GM23338 (cell line): Measurements from ENCODE around the gene KLHL28. TPM values are rescaled to one million over a fixed set of nuclear protein-coding genes. Genes with fewer than 3 reads are reported as not detected.

Experiments used
- ATAC-seq: fragments of 200-7000 bp; cut with Tn5 transposase; 3 replicates; pipeline ENCODE4 v1.9.1; 2020
- DNase-seq: peaks from one replicate; pipeline ENCODE4 v3.0.0-alpha.2; 2015; ENCODE audit warnings: low spot score
- H2AFZ ChIP-seq: fragments of 200-600 bp; sonication (generic); 2 replicates; pipeline ENCODE4 v1.8.0; 2016; ENCODE audit warnings: antibody characterized with exemption, mild to moderate bottlenecking, moderate library complexity
- H3F3A ChIP-seq: fragments of 200-600 bp; sonication (generic); replicated peaks from 2 replicates; pipeline ENCODE4 v1.8.0; 2017; ENCODE audit warnings: antibody characterized with exemption, mixed run types, low read depth
- H3K27ac ChIP-seq: fragments of 200-600 bp; sonication (generic); 2 replicates; pipeline ENCODE4 v1.6.1; 2016; ENCODE audit warnings: low read depth
- H3K27me3 ChIP-seq: fragments of 200-600 bp; sonication (generic); 2 replicates; pipeline ENCODE4 v1.8.0; 2016; ENCODE audit warnings: mild to moderate bottlenecking, mixed run types, moderate library complexity; ENCODE audit not compliant: insufficient read depth
- H3K36me3 ChIP-seq: fragments of 200-600 bp; sonication (generic); 2 replicates; pipeline ENCODE4 v1.8.0; 2016; ENCODE audit warnings: mild to moderate bottlenecking; ENCODE audit not compliant: insufficient read depth
- H3K4me1 ChIP-seq: fragments of 200-600 bp; sonication (generic); 2 replicates; pipeline ENCODE4 v1.8.0; 2016; ENCODE audit warnings: mild to moderate bottlenecking, moderate library complexity; ENCODE audit not compliant: insufficient read depth
- H3K4me2 ChIP-seq: fragments of 200-600 bp; sonication (generic); 2 replicates; pipeline ENCODE4 v1.7.1; 2017; ENCODE audit warnings: mixed run types
- H3K4me3 ChIP-seq: fragments of 200-600 bp; sonication (generic); 2 replicates; pipeline ENCODE4 v1.6.1; 2016; ENCODE audit warnings: mixed run types
- H3K79me2 ChIP-seq: fragments of 200-600 bp; sonication (generic); replicated peaks from 2 replicates; pipeline ENCODE4 v1.8.0; 2017; ENCODE audit warnings: mild to moderate bottlenecking; ENCODE audit not compliant: insufficient read depth
- H3K9me2 ChIP-seq: fragments of 200-600 bp; sonication (generic); 2 replicates; pipeline ENCODE4 v1.8.0; 2017; ENCODE audit not compliant: insufficient read depth
- H4K20me1 ChIP-seq: fragments of 200-600 bp; sonication (generic); replicated peaks from 2 replicates; pipeline ENCODE4 v1.8.0; 2017; ENCODE audit warnings: mild to moderate bottlenecking; ENCODE audit not compliant: insufficient read depth
- H3K27ac Mint-ChIP-seq: 2 replicates; pipeline ENCODE4 v1.8.0; 2020; ENCODE audit warnings: inconsistent platforms, mild to moderate bottlenecking, moderate library complexity, mixed read lengths
- H3K27me3 Mint-ChIP-seq: 3 replicates; pipeline ENCODE4 v1.8.0; 2022; ENCODE audit warnings: low read depth, mild to moderate bottlenecking, moderate library complexity, mixed read lengths, inconsistent platforms; ENCODE audit not compliant: insufficient read depth, poor library complexity
- H3K36me3 Mint-ChIP-seq: 3 replicates; pipeline ENCODE4 v1.8.0; 2021; ENCODE audit warnings: low read depth, mild to moderate bottlenecking, inconsistent platforms, moderate library complexity, mixed read lengths
- H3K4me1 Mint-ChIP-seq: 3 replicates; pipeline ENCODE4 v1.8.0; 2020; ENCODE audit warnings: mild to moderate bottlenecking, inconsistent platforms, mixed read lengths
- H3K4me3 Mint-ChIP-seq: 3 replicates; pipeline ENCODE4 v1.8.0; 2021; ENCODE audit warnings: moderate library complexity, mild to moderate bottlenecking, inconsistent platforms, mixed read lengths
- H3K9me3 Mint-ChIP-seq: 3 replicates; pipeline ENCODE4 v1.8.0; 2020; ENCODE audit warnings: moderate library complexity, mild to moderate bottlenecking, inconsistent platforms, mixed read lengths
- CREB1 ChIP-seq: fragments of 250-450 bp; sonication (Bioruptor Pico); IDR thresholded peaks from 2 replicates; pipeline ENCODE4 v1.5.0; 2020; ENCODE audit warnings: low read depth, mild to moderate bottlenecking, moderate library complexity
- CTCF ChIP-seq, 2 experiments: fragments of 200-600 bp in 1 of 2; sonication (generic) in 1 of 2; conservative IDR thresholded peaks; 2 replicates each; pipeline versions ENCODE4 v1.5.1 to v1.6.1; 2016 to 2017; ENCODE audit warnings: antibody characterized with exemption in 2 of 2, low read depth in 2 of 2, mild to moderate bottlenecking in 2 of 2, moderate library complexity in 1 of 2
- ETS1 ChIP-seq: IDR thresholded peaks from 2 replicates; pipeline ENCODE4 v1.6.1; 2016; ENCODE audit warnings: antibody characterized with exemption
- EZH2 ChIP-seq: fragments of 200-600 bp; sonication (generic); IDR thresholded peaks from one replicate; pipeline ENCODE4 v1.8.0; 2017; ENCODE audit warnings: antibody characterized with exemption, mild to moderate bottlenecking, low read depth; ENCODE audit not compliant: unreplicated experiment
- EZH2phosphoT487 ChIP-seq: fragments of 200-600 bp; sonication (generic); IDR thresholded peaks from one replicate; pipeline ENCODE4 v1.8.1; 2018; ENCODE audit warnings: antibody characterized with exemption; ENCODE audit not compliant: unreplicated experiment
- JUNB ChIP-seq: IDR thresholded peaks from one replicate; pipeline ENCODE4 v1.6.1; 2016; ENCODE audit warnings: antibody characterized with exemption; ENCODE audit not compliant: unreplicated experiment
- NANOG ChIP-seq: IDR thresholded peaks from 2 replicates; pipeline ENCODE4 v1.6.1; 2016; ENCODE audit warnings: antibody characterized with exemption, borderline replicate concordance
- POLR2AphosphoS5 ChIP-seq: IDR thresholded peaks from 2 replicates; pipeline ENCODE4 v1.6.1; 2016; ENCODE audit warnings: antibody characterized with exemption, low read depth
- REST ChIP-seq: IDR thresholded peaks from one replicate; pipeline ENCODE4 v1.6.1; 2018; ENCODE audit warnings: antibody characterized with exemption; ENCODE audit not compliant: unreplicated experiment
- STAT1 ChIP-seq: IDR thresholded peaks from one replicate; pipeline ENCODE4 v1.6.1; 2016; ENCODE audit warnings: antibody characterized with exemption; ENCODE audit not compliant: unreplicated experiment
- ZNF114 ChIP-seq: fragments of 250-450 bp; sonication (Bioruptor Pico); IDR thresholded peaks from 2 replicates; pipeline ENCODE4 v1.5.0; 2020; ENCODE audit warnings: mild to moderate bottlenecking, moderate library complexity
- ZNF331 ChIP-seq: fragments of 250-450 bp; sonication (Bioruptor Pico); IDR thresholded peaks from 2 replicates; pipeline ENCODE4 v1.5.0; 2020; ENCODE audit warnings: low read depth, mild to moderate bottlenecking, moderate library complexity
- polyA plus RNA-seq: library from polyadenylated mRNA; unstranded; fragments of >200 nt; fragmentation: Nextera tagmentation; extraction: Ambion mirVana; gene quantifications from 2 replicates; pipeline ENCODE4 v1.2.1, GENCODE V29; 2016
- total RNA-seq: library from RNA; depleted of rRNA; stranded (reverse); fragments of >200 nt; shearing (Covaris generic); gene quantifications from 2 replicates; pipeline ENCODE4 v1.2.3, GENCODE V29; 2014
- TF ChIP-seq, protein P1 (sequence below): fragments of 250-450 bp; sonication (Bioruptor Pico); IDR thresholded peaks from 2 replicates; pipeline ENCODE4 v1.5.0; 2020; ENCODE audit warnings: mild to moderate bottlenecking, moderate library complexity

Gene KLHL28
- total and polyA plus RNA-seq, 2 experiments from 2014 or later: 7.7 to 10.6 TPM

DNA sequence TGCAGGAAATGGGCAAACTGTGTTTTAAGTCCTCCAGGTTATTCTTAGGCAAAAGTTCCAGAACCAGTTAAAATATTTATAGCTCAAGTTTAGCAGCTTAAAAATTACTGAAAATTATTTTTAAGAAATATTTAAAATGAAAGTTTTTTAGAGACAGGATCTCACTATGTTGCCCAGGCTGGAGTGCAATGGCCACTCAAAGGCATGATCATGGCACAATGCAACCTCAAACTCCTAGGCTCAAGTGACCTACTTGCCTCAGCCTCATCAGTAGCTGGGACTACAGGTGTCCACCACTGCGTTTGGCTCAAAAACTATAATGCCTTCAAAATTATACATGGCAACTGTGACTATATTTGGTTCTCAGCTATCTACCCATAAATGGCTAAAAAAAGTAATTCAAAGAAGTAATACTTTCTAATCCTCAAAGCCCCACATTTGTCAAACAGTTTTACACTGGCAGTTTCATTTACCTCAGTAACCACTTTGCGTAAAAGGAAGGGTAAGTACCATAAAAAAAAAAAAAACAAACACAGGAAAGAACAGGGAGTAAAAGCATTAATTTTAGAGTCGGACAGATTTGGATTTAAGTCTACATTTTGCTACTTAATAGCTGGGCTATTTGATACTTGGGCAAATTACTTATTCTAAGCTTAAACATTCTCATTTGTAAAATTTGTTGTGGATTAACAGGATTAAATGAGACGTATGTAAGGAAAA, 9.2 kb downstream of the KLHL28 start:
- Mint-ChIP-seq H3K27me3 (no peaks in the 10 kb centered on the region), H3K4me3 (no peak overlapping the region), H3K27ac (no peak overlapping the region), H3K9me3 (no peaks in the 10 kb centered on the region), H3K4me1 (no peaks in the 10 kb centered on the region), H3K36me3 (peaks cover 5% of the 10 kb centered on the region; the same call in 1 of the 3 replicates)
- H3K27ac ChIP-seq: no peak overlapping the region
- no peaks in the 10 kb centered on the region for H3K36me3 ChIP-seq
- H3K9me2 ChIP-seq: no peaks in the 10 kb centered on the region
- H4K20me1 ChIP-seq: no peaks in the 10 kb centered on the region
- H3K27me3 ChIP-seq: no peaks in the 10 kb centered on the region
- H3K79me2 ChIP-seq: peaks cover 55% of the 10 kb centered on the region
- H3K4me3 ChIP-seq: no peak overlapping the region
- H3F3A ChIP-seq: no peaks in the 10 kb centered on the region
- DNase-seq: no peak
- ATAC-seq: no peak
- H2AFZ ChIP-seq: no peak overlapping the region
- H3K4me2 ChIP-seq: no peak overlapping the region
- TF ChIP-seq, protein P1, sequence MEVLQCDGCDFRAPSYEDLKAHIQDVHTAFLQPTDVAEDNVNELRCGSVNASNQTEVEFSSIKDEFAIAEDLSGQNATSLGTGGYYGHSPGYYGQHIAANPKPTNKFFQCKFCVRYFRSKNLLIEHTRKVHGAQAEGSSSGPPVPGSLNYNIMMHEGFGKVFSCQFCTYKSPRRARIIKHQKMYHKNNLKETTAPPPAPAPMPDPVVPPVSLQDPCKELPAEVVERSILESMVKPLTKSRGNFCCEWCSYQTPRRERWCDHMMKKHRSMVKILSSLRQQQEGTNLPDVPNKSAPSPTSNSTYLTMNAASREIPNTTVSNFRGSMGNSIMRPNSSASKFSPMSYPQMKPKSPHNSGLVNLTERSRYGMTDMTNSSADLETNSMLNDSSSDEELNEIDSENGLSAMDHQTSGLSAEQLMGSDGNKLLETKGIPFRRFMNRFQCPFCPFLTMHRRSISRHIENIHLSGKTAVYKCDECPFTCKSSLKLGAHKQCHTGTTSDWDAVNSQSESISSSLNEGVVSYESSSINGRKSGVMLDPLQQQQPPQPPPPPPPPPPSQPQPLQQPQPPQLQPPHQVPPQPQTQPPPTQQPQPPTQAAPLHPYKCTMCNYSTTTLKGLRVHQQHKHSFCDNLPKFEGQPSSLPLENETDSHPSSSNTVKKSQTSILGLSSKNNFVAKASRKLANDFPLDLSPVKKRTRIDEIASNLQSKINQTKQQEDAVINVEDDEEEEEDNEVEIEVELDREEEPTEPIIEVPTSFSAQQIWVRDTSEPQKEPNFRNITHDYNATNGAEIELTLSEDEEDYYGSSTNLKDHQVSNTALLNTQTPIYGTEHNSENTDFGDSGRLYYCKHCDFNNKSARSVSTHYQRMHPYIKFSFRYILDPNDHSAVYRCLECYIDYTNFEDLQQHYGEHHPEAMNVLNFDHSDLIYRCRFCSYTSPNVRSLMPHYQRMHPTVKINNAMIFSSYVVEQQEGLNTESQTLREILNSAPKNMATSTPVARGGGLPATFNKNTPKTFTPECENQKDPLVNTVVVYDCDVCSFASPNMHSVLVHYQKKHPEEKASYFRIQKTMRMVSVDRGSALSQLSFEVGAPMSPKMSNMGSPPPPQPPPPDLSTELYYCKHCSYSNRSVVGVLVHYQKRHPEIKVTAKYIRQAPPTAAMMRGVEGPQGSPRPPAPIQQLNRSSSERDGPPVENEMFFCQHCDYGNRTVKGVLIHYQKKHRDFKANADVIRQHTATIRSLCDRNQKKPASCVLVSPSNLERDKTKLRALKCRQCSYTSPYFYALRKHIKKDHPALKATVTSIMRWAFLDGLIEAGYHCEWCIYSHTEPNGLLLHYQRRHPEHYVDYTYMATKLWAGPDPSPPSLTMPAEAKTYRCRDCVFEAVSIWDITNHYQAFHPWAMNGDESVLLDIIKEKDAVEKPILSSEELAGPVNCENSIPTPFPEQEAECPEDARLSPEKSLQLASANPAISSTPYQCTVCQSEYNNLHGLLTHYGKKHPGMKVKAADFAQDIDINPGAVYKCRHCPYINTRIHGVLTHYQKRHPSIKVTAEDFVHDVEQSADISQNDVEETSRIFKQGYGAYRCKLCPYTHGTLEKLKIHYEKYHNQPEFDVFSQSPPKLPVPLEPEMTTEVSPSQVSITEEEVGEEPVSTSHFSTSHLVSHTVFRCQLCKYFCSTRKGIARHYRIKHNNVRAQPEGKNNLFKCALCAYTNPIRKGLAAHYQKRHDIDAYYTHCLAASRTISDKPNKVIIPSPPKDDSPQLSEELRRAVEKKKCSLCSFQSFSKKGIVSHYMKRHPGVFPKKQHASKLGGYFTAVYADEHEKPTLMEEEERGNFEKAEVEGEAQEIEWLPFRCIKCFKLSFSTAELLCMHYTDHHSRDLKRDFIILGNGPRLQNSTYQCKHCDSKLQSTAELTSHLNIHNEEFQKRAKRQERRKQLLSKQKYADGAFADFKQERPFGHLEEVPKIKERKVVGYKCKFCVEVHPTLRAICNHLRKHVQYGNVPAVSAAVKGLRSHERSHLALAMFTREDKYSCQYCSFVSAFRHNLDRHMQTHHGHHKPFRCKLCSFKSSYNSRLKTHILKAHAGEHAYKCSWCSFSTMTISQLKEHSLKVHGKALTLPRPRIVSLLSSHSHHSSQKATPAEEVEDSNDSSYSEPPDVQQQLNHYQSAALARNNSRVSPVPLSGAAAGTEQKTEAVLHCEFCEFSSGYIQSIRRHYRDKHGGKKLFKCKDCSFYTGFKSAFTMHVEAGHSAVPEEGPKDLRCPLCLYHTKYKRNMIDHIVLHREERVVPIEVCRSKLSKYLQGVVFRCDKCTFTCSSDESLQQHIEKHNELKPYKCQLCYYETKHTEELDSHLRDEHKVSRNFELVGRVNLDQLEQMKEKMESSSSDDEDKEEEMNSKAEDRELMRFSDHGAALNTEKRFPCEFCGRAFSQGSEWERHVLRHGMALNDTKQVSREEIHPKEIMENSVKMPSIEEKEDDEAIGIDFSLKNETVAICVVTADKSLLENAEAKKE (CRISPR knock-in tag): no peak
- TF ChIP-seq NANOG (no peak), ZNF114 (no peak), JUNB (no peak), CREB1 (CRISPR knock-in tag) (no peak), REST (no peak), CTCF (conservative IDR thresholded peaks at IDR 0.05; ENCODE audit: low read depth in 2 of 2) (no peak), EZH2phosphoT487 (no peak), EZH2 (no peak), POLR2AphosphoS5 (no peak), STAT1 (no peak), ETS1 (no peak), ZNF331 (CRISPR knock-in tag) (no peak)
- no peaks in the 10 kb centered on the region for H3K4me1 ChIP-seq
